ENCODE measurements around the gene ATP5IF1. TPM values are rescaled to one million over a fixed set of nuclear protein-coding genes. Genes with fewer than 3 reads are reported as not detected.

Gene ATP5IF1
- total RNA-seq, 2 experiments from 2014 or later, result 77.4 to 78.0 TPM

GRCh38 chr1:28209700-28210099 is 26.2 kb upstream of the ATP5IF1 start:
- CTCF ChIA-PET, result interaction anchor here (0.5 to 2.1 kb wide), 6 partner anchors 10 to 322 kb away, joined by 3 to 25 read pairs (median 4); partner anchors contain the start of gene EYA3
- H3K4me1 Mint-ChIP-seq (ENCODE audit: low read depth), result peaks cover 7% of the 10 kb centered on the region
- ATAC-seq (ENCODE audit: poor library complexity), result no peak
- Histone ChIP-seq H3K4me1 (ENCODE audit: insufficient read depth, low read length) (no peaks in the 10 kb centered on the region), H3K27me3 (ENCODE audit: control insufficient read depth in 1 of 2, insufficient read depth in 2 of 2, low read length in 2 of 2) (no peaks in the 10 kb centered on the region), H3K27ac (ENCODE audit: low read depth in 1 of 2, low read length in 2 of 2) (no peak overlapping the region), H3K36me3 (ENCODE audit: insufficient read depth, low read length) (peaks cover 68% of the 10 kb centered on the region), H3K4me3 (ENCODE audit: low read length) (no peak overlapping the region), H3K9me3 (ENCODE audit: control insufficient read depth in 1 of 2, insufficient read depth in 1 of 2, low read length in 2 of 2) (no peaks in the 10 kb centered on the region)
- POLR2A ChIA-PET, result no interaction called here
- TF ChIP-seq, protein P1, sequence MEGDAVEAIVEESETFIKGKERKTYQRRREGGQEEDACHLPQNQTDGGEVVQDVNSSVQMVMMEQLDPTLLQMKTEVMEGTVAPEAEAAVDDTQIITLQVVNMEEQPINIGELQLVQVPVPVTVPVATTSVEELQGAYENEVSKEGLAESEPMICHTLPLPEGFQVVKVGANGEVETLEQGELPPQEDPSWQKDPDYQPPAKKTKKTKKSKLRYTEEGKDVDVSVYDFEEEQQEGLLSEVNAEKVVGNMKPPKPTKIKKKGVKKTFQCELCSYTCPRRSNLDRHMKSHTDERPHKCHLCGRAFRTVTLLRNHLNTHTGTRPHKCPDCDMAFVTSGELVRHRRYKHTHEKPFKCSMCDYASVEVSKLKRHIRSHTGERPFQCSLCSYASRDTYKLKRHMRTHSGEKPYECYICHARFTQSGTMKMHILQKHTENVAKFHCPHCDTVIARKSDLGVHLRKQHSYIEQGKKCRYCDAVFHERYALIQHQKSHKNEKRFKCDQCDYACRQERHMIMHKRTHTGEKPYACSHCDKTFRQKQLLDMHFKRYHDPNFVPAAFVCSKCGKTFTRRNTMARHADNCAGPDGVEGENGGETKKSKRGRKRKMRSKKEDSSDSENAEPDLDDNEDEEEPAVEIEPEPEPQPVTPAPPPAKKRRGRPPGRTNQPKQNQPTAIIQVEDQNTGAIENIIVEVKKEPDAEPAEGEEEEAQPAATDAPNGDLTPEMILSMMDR (IDR thresholded peaks at IDR 0.05), result no peak
- no peaks in the 10 kb centered on the region for H3K27me3 Mint-ChIP-seq
- peaks cover 63% of the 10 kb centered on the region for H3K36me3 Mint-ChIP-seq (ENCODE audit: low read depth)
- no peaks in the 10 kb centered on the region for H3K9me3 Mint-ChIP-seq
- no peak overlapping the region for H3K4me3 Mint-ChIP-seq
- intact Hi-C loops (cut with DNase I, micrococcal nuclease), result loop anchor here (1.0 to 5.0 kb wide), 7 partner anchors 42 to 353 kb away; partner anchors contain the start of gene EYA3 (in 1 of the 2)
- H3K27ac Mint-ChIP-seq, result no peak overlapping the region
- no peak for DNase-seq

DNA sequence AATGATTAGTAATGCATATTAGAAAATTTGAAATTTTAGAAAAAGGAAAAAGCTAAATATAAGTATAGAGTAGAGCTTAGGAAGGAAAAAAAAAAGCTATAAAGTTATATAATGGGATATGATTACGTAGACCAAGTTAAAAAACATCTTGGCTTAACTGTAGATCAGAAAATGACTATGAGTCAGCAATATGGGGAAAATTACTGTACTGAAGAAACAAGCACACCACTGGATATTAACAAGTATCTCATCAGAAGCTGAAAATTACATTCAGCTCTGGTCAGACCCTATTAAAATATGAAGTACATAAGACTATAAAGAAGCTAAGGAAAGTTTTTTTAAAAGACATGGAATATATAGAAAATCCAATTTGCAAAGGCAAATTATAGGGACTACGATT is 22.6 kb upstream of the ATP5IF1 start:
- no peak overlapping the region for H3K4me3 ChIP-seq (ENCODE audit: low read length)
- ATAC-seq (ENCODE audit: poor library complexity) (no peak), DNase-seq (no peak)
- ChIA-PET CTCF (interaction anchor here (0.9 kb wide), 1 partner anchor 147 kb away, joined by 4 read pairs; no protein-coding TSS in a partner anchor), POLR2A (interaction anchor here (0.8 kb wide), 1 partner anchor 115 kb away, joined by 3 read pairs; the partner anchor contains the start of gene MED18)
- H3K27me3 ChIP-seq (ENCODE audit: control insufficient read depth in 1 of 2, insufficient read depth in 2 of 2, low read length in 2 of 2), result no peaks in the 10 kb centered on the region
- H3K27ac Mint-ChIP-seq, result no peak overlapping the region
- peaks cover 47% of the 10 kb centered on the region for H3K36me3 ChIP-seq (ENCODE audit: insufficient read depth, low read length)
- no peak overlapping the region for H3K27ac ChIP-seq (ENCODE audit: low read depth in 1 of 2, low read length in 2 of 2)
- peaks cover 7% of the 10 kb centered on the region for H3K4me1 Mint-ChIP-seq (ENCODE audit: low read depth)
- H3K4me3 Mint-ChIP-seq, result no peak overlapping the region
- H3K4me1 ChIP-seq (ENCODE audit: insufficient read depth, low read length), result no peaks in the 10 kb centered on the region
- H3K9me3 Mint-ChIP-seq, result no peaks in the 10 kb centered on the region
- H3K36me3 Mint-ChIP-seq (ENCODE audit: low read depth), result peaks cover 62% of the 10 kb centered on the region
- no peaks in the 10 kb centered on the region for H3K9me3 ChIP-seq (ENCODE audit: control insufficient read depth in 1 of 2, insufficient read depth in 1 of 2, low read length in 2 of 2)
- intact Hi-C loops (cut with DNase I, micrococcal nuclease), result no loop called here
- no peaks in the 10 kb centered on the region for H3K27me3 Mint-ChIP-seq
- TF ChIP-seq, protein P1 (IDR thresholded peaks at IDR 0.05), result no peak

GRCh38 chr1:28229089-28229488 is 6.8 kb upstream of the ATP5IF1 start:
- H3K27me3 Mint-ChIP-seq, result no peaks in the 10 kb centered on the region

More at GRCh38 chr1:28229089-28229488, 6.8 kb upstream of the ATP5IF1 start:
- Mint-ChIP-seq H3K9me3 (no peaks in the 10 kb centered on the region), H3K4me3 (no peak overlapping the region), H3K36me3 (ENCODE audit: low read depth) (peaks cover 66% of the 10 kb centered on the region), H3K27ac (no peak overlapping the region), H3K4me1 (ENCODE audit: low read depth) (peaks cover 26% of the 10 kb centered on the region)
- no peak for ATAC-seq (ENCODE audit: poor library complexity)
- no peaks in the 10 kb centered on the region for H3K27me3 ChIP-seq (ENCODE audit: control insufficient read depth in 1 of 2, insufficient read depth in 2 of 2, low read length in 2 of 2)
- no peak overlapping the region for H3K4me3 ChIP-seq (ENCODE audit: low read length)
- ChIA-PET POLR2A (interaction anchor here (7.9 kb wide), 1 partner anchor 17 kb away, joined by 131 read pairs; no protein-coding TSS in a partner anchor), CTCF (interaction anchor here (1.8 kb wide), 1 partner anchor 20 kb away, joined by 9 read pairs; no protein-coding TSS in a partner anchor)
- peaks cover 54% of the 10 kb centered on the region for H3K36me3 ChIP-seq (ENCODE audit: insufficient read depth, low read length)
- no peak overlapping the region for H3K27ac ChIP-seq (ENCODE audit: low read depth in 1 of 2, low read length in 2 of 2)
- TF ChIP-seq, protein P1 (IDR thresholded peaks at IDR 0.05), result no peak
- DNase-seq, result no peak
- H3K9me3 ChIP-seq (ENCODE audit: control insufficient read depth in 1 of 2, insufficient read depth in 1 of 2, low read length in 2 of 2), result no peaks in the 10 kb centered on the region
- peaks cover 33% of the 10 kb centered on the region for H3K4me1 ChIP-seq (ENCODE audit: insufficient read depth, low read length)
- intact Hi-C loops (cut with DNase I, micrococcal nuclease), result no loop called here
